ENCODE data around the gene IL17C. TPM values are rescaled to one million over a fixed set of nuclear protein-coding genes. Genes with fewer than 3 reads are reported as not detected.

The IL17C gene
- polyA plus RNA-seq, 4 donors = 0.20 TPM; not detected in 3

DNA sequence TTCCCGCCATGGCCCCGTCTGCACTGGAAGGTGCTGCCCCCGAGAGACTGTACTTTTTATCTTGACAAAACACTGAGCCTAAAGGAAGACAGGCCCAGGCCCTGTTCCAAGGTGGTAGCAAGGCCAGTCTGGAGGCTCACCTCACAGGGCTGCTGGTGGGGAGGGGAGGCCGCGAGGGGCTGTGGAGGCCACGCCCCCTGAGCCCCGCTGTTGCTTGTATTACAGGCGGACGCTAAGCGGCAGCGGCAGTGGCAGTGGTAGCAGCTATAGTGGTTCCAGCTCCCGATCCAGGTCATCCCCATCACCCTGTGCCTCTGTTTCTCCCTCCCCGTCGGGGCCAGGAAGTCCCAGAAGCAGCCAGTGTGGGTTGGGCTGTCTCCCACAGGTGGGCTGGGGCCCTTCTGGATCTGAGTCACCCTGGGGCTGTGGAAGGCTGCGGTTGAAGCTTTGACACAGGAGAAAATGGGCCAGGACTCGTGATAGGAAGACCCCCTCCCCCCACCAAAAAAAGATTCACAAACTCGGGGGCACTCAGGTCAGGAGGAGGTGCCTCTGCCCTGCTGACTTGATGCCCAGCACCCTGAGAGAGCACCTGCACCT lies 13.3 kb upstream of the IL17C start:
- DNase-seq (ENCODE audit: low read depth in 4 of 4, low spot score in 3 of 4) = no peak

DNA sequence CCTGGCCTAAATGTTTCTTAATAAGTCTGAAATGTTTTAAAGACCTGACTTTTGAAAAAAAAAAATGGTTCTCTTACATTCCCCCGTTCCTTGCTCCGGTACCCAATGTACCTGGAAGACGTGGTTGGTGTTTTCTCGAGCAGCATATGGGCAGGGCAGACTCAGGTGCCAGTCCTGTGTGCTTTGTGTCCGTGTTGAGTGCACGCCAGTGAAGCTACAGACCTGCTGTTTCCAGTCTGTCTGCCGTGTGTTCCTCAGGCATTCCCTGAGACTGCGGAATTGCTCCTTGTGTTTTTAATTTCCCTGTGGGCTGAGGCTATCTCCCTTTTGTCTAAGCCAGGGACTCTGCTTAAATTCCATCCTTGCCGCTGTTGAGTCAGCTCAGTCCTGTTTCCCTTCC lies 11.7 kb upstream of the IL17C start:
- no peak for DNase-seq (ENCODE audit: low read depth in 4 of 4, low spot score in 3 of 4)

DNA sequence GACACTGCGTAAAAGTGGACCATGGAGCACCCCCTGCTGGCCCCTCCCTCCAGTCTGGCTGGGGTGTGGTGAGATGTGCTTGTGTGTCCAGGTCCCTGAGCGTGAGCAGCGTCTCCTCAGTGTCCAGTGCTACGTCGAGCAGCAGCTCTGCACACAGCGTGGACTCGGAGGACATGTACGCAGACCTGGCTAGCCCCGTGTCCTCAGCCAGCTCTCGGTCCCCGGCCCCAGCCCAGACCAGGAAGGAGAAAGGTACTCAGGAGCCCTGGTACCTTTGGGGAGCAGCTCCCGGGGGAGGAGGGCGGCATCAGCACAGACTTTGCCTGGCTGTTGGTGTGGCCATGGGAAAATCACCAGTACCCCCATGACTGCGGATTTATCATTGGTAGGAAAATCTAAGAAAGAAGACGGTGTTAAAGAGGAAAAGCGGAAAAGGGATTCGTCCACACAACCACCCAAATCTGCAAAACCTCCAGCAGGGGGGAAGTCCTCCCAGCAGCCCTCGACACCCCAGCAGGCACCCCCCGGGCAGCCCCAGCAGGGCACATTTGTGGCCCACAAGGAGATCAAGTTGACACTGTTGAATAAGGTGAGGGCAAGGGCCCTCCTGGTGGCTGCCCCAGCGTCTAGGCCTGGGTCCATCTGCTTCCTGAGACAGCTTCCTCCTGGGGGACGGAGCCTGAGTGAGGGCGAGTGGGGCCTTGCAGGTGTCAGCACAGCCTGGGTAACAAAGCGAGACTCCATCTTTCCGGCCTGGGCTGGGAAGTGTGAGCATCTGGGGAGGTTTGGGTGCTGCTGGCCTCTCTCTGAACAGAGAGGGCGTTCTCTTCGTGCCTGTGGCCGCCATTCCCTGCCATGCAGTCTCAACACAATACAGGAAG lies 10.6 kb upstream of the IL17C start:
- DNase-seq (ENCODE audit: low read depth in 4 of 4, low spot score in 3 of 4) = no peak

DNA sequence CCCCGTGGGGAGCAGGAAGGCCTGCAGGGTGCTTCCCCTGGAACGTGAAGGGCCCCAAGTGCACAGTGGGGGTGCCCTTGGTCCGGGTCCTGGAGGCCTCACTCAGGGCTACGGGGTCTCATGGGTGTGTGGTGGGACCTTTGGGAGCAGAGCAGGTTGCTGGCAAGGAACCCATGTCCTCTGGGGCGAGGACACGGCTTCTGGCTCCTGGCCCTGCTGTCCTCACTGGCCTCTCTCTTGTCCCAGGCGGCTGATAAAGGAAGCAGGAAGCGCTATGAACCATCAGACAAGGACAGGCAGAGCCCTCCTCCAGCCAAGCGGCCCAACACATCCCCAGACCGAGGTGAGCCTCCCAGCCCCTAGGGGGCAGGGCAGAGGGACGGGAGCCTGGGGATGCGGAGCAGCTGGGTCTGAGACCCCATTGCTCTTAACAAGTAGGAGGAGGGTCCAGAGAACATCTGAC lies 9.8 kb upstream of the IL17C start:
- no peak for DNase-seq (ENCODE audit: low read depth in 4 of 4, low spot score in 3 of 4)

DNA sequence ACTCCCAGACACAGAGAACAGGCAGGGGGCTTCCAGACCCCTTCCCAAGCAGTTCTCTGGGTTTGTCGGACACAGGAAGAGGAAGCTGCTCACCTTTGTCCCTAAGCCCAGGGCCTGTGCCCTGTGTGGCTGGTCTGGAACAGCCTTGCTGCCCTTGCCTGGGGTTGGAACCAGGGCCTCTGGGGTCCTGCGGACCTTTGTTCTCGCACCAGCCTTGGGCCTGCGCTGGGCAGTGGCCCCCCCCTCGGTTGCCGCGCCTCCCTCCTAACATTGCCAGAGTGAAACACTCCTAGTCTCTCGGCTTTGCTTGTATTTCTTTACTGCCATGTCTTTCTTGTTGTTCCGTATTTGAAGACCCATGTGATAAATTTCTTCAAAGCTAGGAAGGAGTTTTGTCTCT lies 8.5 kb upstream of the IL17C start:
- DNase-seq (ENCODE audit: low read depth in 4 of 4, low spot score in 3 of 4) = no peak

DNA sequence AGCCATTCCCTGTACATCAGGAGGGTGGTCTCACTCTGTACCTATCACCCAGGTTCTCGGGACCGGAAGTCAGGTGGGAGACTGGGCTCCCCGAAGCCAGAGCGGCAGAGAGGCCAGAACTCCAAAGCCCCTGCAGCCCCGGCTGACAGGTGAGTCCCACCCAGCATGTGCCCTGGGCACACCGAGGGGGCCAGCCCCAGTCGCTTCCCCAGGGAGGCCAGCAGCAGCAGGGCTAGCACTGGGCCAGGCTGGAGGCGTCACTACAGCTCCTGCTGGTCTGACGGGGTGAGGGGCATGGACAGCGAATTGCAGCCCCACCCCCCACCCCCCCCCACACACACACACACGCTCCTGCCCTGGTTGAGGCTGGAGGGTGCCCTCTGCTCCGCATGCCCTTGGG lies 7.9 kb upstream of the IL17C start:
- DNase-seq (ENCODE audit: low read depth in 4 of 4, low spot score in 3 of 4) = no peak

DNA sequence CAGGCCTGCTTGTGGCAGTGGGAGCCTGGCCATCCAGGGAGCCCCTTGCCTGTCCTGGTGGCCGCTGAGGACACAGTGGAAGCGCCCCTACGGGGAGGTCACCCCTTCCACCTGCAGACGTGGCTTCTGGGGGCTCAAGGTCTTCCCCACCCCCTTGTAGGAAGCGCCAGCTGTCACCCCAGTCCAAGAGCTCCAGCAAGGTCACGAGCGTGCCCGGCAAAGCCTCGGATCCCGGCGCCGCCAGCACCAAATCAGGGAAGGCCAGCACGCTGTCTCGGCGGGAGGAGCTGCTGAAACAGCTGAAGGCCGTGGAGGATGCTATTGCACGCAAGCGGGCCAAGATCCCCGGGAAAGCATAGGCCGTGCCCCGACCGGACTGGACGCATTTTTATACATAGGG lies 7.4 kb upstream of the IL17C start:
- no peak for DNase-seq (ENCODE audit: low read depth in 4 of 4, low spot score in 3 of 4)

DNA sequence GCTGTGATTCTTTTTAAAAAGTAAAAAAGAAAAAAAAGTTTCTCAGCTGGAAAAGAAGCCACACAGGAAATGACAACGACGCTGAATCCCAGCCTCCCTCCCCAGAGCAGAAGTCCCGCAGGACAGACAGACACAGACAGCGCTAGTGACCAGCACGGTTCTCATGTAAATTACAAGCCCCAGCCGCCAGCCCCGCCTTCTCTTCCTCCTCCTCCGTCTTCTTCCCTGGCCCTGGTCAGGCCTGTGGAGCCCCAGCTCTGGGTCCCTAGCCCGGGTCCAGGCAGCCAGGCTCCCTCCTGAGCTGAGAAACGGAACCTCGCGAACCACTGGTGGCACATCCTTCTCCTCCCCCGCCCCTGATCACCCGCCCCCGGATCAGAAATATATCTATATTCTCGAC lies 7.0 kb upstream of the IL17C start:
- no peak for DNase-seq (ENCODE audit: low read depth in 4 of 4, low spot score in 3 of 4)

DNA sequence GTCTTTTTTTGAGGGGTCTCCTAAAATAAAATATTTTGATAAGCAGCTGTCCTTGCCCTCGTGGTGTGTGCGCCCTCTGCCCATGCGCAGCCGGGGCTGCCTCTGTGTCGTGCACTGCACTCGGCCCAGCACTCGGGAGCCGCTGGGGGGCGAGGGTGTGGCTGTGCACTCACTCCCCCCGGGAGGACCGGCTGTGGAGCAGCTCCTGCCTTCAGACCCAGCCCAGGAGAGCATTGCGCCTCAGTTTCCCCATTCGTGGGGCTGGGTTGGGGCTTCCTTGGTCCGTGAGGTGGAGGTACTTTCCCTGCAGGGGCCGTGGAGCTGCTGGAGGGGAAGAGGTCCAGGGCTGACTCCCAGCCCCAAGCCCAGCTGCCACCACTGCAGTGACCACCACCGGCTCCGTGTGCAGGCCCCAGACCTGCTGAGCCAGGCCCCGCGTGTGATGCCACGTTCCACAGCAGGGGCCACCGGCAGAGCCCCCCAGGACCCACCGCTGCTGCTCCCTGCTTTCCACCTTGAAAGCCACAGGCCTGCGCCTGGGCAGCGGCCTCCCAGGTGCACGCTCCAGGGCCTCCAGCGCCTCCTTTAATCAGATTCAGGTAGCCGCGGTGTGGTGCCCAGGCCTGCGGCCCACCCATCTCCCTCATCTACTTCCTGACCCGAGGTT lies 6.3 kb upstream of the IL17C start:
- no peak for DNase-seq (ENCODE audit: low read depth in 4 of 4, low spot score in 3 of 4)

DNA sequence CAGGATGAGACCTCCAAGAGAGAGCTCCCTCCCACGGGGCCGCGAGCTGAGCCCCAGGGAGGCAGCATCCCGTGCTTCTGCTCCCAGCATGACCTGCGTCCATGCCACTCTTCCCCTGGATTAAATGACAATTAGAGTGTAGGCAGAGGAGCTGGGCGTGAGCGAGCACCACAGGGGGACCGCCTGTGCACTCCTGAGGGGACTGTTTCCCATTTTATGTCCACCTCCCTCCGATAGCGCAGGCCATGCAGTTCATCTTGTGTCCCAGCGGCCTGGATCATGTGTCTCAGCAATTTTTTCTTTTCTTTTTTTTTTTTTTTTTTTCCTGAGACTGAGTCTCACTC lies 5.8 kb upstream of the IL17C start:
- no peak for DNase-seq (ENCODE audit: low read depth in 4 of 4, low spot score in 3 of 4)

DNA sequence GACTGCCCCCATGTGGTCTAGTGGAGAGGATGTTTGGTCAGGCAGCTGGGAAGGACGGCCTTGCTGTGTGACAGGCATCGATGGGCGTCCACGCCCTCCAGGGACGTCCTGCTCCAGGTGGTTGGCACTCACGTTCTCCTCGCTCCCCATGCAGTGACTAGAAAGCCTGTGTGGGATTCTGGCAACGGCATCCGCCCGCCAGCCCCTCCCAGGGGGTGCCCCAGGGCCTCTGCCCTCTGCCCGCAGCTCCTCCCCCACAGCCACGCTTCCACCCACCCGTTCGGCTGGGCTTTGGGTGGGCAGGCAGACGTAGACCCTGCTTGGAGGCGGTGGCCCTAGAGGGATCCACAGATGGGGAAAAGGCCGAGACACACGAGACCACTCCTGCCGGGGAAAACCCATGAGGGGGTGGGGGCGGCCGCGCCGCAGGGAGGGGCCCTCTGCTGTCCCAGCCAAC lies 4.7 kb upstream of the IL17C start:
- no peak for DNase-seq (ENCODE audit: low read depth in 4 of 4, low spot score in 3 of 4)

DNA sequence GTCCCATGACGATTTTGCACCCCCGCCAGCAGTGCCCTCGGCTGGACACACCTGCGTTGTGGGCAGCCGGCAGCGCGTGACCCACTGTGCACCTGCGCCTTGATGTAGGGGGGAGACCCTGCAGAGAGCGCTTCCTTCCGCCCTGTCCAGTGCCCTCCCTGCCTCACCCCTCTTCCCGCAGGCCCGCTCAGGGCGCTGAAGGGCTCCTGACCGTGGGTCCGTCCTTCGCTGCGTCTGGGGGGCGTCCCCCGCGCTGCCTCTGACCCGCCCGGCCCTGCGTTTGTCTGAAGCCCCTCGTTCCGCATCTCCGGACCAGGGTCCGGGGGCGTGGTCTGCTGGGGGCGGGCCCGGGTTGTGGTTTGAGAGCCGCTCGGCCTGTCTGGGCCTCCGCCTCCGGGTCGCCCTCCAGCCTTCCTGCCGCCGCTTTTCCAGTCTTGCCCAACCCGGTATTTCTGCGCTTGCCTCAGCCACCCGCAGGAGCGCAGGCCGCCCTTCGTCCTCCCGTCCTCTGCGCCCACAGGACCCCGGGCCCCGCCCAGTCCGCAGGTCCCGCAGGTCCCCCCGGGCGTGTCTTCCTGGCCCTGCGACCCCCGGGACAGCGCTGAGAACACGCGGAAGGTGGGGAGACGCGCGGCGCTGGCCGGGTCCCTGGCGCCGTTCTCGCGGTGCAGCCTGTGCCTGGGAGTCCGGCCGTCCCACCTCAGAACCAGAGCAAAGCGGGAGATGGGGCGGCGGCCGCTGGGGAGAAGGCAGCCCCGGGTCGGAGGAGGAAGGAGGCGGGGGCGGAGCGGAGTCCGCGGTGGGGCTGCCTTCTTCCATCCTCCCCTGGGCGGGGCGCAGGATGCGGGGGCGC lies 4.0 kb upstream of the IL17C start:
- DNase-seq (ENCODE audit: low read depth in 4 of 4, low spot score in 3 of 4) = no peak

DNA sequence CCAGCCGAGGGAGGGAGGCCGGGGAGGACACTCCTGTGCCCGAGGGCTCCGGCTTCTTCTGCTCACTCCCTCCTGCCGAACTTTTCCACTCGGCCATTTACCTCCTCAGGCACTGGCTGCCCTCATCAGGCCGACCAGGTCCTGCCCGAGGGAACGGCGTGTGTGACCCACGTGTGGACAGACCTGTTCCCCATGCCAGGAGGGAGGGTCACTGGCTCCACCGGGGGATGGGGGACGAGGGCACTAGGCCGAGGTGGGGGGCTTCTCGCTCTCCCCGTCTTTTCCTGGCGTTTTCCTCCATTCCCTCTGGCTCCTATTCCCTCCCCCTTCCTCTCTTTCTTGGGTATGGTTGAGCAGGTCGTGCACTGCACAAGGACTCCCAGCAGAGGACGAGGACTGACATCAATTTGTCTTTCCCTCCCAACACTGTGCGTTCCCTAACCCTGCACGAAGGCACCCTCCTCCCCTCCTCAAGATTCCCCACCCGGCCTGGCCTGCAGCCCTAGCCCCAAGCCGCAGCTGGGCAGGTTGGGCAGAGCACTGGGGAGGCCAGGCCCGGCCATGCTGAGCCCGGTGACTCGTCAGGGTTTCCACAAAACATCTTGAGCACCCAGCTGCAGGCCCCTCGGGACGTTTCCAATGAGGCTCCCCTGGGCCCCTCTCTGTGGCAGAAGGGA lies 3.2 kb upstream of the IL17C start:
- DNase-seq (ENCODE audit: low read depth in 4 of 4, low spot score in 3 of 4) = no peak

DNA sequence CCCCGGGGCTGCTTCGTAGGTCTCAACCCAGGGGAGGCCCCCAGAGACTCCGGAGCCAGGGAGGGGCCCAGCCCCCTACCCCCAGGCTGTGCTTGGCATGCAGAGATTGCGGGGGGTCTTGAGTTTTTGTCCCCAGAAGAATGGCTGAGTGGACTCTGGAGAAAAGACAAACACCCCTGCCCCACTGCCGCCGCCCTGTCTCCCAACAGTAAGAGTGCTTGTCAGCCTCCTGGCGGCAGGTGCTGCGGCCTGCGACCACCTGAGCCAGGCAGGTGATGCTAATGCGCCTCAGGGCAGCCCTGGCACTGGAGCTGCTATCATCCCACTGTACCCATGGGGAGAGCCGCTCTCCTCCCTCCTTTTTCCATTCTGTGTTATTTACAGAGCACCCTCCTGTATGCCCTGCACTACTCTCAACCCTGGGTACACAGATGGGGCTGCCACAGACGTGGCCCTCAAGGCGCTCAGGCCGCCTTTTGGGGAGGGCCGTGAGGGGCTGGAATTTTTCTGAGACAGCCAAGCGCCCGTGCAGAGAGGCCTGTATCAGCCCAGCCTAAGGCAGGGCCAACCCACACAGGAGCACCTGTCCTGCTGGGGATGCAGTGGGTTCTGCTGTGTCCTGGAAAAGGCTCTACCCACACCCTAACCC lies 2.6 kb upstream of the IL17C start:
- no peak for DNase-seq (ENCODE audit: low read depth in 4 of 4, low spot score in 3 of 4)

DNA sequence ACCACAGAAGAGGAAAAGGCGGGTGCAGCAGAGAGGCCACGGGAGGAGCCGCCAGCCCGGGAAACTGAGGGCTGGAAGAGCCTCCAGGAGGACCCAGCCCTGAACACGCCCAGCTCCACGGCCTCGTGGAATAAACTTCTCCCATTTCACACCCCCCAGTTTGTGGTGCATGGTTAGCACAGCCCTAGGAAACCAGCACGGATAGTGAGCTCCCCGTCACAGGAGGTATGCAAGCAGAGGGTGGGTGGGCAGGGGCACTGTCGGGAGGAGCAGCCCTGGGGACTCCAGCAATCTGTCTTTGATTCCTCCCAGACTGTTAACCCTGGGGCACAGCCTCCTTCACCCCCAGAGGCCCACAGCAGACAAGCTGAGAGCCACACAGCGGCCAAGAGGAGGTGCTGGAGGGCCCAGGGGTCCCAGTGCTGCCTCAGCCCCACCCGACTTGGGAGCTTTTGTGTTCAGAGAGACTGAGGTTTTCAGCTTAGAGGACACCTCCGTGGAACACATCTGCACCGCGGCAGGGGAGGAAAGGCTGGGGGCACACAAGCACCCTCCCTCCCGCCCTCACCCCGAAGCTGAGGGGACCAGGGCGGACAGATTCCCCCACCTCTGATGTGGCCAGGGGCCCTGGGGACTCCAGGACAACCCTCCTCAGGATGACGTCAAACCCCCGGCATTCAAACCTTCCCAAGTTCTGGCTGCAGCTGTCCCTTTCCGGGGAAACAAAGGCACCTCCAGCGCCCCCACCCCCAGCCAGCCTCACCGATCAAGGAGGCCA lies 1.7 kb upstream of the IL17C start:
- DNase-seq (ENCODE audit: low read depth in 4 of 4, low spot score in 3 of 4) = no peak

DNA sequence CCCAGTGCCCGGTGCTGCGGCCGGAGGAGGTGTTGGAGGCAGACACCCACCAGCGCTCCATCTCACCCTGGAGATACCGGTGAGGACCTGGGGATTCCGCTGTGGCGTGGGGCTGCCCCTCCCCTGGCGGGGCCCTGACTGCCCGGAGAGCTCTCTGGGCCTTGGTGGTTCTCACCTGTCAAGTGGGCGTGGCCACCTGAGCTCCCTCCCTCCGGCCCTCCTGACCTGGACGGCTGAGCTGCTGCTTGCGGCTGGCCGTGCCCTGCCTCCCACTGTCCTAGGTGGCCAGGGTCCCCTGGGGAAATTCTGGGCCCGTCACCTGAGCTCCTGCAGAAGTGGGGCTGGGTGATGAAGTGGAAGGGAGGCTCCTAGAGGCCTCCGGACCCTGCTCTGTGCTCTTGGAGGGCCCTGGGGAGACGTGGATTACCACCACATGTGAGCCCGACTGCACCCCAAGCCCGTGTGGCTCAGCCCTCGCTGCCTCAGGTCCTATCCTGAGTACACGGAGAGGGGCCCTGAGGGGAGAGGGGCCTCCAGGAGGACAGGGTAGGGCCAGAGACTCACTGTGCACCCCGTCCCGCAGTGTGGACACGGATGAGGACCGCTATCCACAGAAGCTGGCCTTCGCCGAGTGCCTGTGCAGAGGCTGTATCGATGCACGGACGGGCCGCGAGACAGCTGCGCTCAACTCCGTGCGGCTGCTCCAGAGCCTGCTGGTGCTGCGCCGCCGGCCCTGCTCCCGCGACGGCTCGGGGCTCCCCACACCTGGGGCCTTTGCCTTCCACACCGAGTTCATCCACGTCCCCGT lies 1.1 kb downstream of the IL17C start:
- DNase-seq (ENCODE audit: low read depth in 4 of 4, low spot score in 3 of 4) = no peak

DNA sequence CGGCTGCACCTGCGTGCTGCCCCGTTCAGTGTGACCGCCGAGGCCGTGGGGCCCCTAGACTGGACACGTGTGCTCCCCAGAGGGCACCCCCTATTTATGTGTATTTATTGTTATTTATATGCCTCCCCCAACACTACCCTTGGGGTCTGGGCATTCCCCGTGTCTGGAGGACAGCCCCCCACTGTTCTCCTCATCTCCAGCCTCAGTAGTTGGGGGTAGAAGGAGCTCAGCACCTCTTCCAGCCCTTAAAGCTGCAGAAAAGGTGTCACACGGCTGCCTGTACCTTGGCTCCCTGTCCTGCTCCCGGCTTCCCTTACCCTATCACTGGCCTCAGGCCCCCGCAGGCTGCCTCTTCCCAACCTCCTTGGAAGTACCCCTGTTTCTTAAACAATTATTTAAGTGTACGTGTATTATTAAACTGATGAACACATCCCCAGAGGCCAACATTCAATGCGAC lies 1.7 kb downstream of the IL17C start:
- DNase-seq (ENCODE audit: low read depth in 4 of 4, low spot score in 3 of 4) = no peak

All from right renal pelvis (tissue), 4 donors.